GM12874 (cell line): ENCODE data around the gene TMEM204.

Experiments used
- TF ChIP-seq, protein P1 (sequence below): IDR thresholded peaks from 2 replicates; pipeline ENCODE4 v1.5.1; 2011; ENCODE audit warnings: low read depth, mild to moderate bottlenecking, control low read depth, low read length, moderate library complexity; ENCODE audit not compliant: insufficient read depth

The TMEM204 gene

DNA sequence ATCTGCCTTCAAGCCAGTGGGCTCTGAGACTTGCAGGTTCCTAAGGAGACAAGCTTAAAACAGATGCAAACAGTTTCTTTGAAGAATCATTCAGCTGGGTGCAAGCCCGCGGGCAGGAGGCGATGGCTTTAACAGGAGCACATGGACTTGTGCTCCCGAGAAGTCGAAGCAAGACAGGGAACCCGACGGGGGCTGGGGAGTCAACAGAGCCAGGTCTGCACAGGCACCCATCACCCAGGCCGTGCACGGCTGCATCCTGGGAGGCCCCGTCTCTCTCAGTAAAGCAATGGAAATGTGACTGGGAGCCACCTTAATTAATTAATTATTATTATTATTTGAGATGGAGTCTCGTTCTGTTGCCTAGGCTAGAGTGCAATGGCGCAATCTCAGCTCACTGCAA, 44.4 kb upstream of the TMEM204 start:
- TF ChIP-seq, protein P1, sequence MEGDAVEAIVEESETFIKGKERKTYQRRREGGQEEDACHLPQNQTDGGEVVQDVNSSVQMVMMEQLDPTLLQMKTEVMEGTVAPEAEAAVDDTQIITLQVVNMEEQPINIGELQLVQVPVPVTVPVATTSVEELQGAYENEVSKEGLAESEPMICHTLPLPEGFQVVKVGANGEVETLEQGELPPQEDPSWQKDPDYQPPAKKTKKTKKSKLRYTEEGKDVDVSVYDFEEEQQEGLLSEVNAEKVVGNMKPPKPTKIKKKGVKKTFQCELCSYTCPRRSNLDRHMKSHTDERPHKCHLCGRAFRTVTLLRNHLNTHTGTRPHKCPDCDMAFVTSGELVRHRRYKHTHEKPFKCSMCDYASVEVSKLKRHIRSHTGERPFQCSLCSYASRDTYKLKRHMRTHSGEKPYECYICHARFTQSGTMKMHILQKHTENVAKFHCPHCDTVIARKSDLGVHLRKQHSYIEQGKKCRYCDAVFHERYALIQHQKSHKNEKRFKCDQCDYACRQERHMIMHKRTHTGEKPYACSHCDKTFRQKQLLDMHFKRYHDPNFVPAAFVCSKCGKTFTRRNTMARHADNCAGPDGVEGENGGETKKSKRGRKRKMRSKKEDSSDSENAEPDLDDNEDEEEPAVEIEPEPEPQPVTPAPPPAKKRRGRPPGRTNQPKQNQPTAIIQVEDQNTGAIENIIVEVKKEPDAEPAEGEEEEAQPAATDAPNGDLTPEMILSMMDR = no peak

GRCh38 chr16:1491327-1491726, 42.1 kb upstream of the TMEM204 start:
- TF ChIP-seq, protein P1 = no peak

DNA sequence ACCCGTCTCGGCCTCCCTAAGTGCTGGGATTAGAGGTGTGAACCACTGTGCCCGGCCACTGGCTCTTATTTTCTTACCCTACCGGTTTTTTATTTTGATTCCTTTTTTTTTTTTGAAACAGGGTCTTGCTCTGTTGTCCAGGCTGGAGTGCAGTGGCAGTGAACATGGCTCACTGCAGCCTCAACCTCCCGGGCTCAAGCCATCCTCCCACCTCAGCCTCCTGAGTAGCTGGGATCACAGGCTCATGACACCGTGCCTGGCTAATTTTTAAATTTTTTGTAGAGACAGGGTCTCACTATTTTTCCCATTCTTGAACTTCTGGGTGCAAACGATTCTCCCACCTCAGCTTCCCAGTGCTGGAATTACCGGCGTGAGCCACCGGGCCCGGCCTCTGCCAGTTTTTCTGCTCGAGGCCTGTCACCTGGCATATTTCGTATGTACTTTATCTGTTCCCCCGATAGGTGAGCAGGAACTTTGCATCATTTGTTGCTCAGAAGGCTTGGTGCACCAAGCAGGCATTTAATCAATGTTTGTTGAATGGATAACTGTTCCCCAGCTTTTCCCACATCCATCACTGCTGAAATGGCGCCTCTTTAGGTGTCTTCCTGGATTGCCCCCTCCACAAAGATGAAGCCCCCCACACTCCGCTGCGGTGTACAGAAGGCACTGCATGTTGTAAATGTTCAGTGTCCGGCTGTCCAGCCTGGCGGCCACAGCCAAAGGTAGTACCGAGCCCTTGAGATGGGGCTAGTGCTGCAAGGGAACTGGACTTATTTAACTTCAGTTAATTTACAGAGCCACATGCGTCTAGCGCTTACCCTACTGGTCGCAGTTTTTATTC, 41.2 kb upstream of the TMEM204 start:
- TF ChIP-seq, protein P1 = no peak

GRCh38 chr16:1492923-1493745, 40.3 kb upstream of the TMEM204 start, which contains the start of gene TELO2:
TSS of gene TELO2 (plus strand) at chr16:1493360. CDS start at chr16:1494282, 922 bp downstream.
- TF ChIP-seq, protein P1 = no peak

GRCh38 chr16:1493746-1494094, 39.7 kb upstream of the TMEM204 start:
- TF ChIP-seq, protein P1 = no peak

DNA sequence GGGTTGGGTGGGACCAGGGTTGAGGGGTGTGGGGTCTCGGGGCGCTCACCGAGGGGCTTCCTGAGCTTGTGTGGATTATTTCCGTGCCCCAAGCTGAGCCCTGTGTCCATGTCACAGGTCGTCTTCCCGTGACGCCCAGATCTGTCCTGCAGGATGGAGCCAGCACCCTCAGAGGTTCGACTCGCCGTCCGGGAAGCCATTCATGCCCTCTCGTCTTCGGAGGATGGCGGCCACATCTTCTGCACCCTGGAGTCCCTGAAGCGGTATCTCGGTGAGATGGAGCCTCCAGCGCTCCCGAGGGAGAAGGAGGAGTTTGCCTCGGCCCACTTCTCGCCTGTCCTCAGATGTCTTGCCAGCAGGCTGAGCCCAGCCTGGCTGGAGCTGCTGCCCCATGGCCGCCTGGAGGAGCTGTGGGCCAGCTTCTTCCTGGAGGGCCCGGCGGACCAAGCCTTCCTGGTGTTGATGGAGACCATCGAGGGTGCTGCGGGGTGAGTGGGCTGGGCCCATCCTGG, 39.3 kb upstream of the TMEM204 start:
- TF ChIP-seq, protein P1 = 0 out of 2 replicates have a peak, but pooled peaks have one; percentile 24

GRCh38 chr16:1494711-1495110, 38.8 kb upstream of the TMEM204 start:
- TF ChIP-seq, protein P1 = no peak
